Measurements from ENCODE around the gene CHIT1. TPM values are rescaled to one million over a fixed set of nuclear protein-coding genes. Genes with fewer than 3 reads are reported as not detected.

CHIT1 gene
- total and polyA plus RNA-seq, 2 of the 13 experiments (the other 11 are each of a cell fraction or from before 2014, with no cell fraction given): not detected

GRCh38 chr1:203210988-203211387, 18.5 kb downstream of the CHIT1 start (continued):
- no peak for TF ChIP-seq SSRP1 (CRISPR knock-in tag; IDR thresholded peaks at IDR 0.05)
- TF ChIP-seq ZNF567 (CRISPR knock-in tag; IDR thresholded peaks at IDR 0.05; ENCODE audit: borderline replicate concordance): no peak
- TF ChIP-seq RORA (CRISPR knock-in tag; IDR thresholded peaks at IDR 0.05): no peak
- no peak for TF ChIP-seq MEIS2 (CRISPR knock-in tag; IDR thresholded peaks at IDR 0.05)
- TF ChIP-seq, protein P1, sequence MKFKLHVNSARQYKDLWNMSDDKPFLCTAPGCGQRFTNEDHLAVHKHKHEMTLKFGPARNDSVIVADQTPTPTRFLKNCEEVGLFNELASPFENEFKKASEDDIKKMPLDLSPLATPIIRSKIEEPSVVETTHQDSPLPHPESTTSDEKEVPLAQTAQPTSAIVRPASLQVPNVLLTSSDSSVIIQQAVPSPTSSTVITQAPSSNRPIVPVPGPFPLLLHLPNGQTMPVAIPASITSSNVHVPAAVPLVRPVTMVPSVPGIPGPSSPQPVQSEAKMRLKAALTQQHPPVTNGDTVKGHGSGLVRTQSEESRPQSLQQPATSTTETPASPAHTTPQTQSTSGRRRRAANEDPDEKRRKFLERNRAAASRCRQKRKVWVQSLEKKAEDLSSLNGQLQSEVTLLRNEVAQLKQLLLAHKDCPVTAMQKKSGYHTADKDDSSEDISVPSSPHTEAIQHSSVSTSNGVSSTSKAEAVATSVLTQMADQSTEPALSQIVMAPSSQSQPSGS (CRISPR knock-in tag; IDR thresholded peaks at IDR 0.05): no peak
- TF ChIP-seq ARNTL (CRISPR knock-in tag; IDR thresholded peaks at IDR 0.05): no peak
- no peak for TF ChIP-seq ELF4 (CRISPR knock-in tag; IDR thresholded peaks at IDR 0.05; ENCODE audit: borderline replicate concordance)
- TF ChIP-seq TOE1 (CRISPR knock-in tag; IDR thresholded peaks at IDR 0.05): no peak
- TF ChIP-seq ARHGAP35 (CRISPR knock-in tag; IDR thresholded peaks at IDR 0.05; ENCODE audit: borderline replicate concordance): no peak
- TF ChIP-seq, protein P2, sequence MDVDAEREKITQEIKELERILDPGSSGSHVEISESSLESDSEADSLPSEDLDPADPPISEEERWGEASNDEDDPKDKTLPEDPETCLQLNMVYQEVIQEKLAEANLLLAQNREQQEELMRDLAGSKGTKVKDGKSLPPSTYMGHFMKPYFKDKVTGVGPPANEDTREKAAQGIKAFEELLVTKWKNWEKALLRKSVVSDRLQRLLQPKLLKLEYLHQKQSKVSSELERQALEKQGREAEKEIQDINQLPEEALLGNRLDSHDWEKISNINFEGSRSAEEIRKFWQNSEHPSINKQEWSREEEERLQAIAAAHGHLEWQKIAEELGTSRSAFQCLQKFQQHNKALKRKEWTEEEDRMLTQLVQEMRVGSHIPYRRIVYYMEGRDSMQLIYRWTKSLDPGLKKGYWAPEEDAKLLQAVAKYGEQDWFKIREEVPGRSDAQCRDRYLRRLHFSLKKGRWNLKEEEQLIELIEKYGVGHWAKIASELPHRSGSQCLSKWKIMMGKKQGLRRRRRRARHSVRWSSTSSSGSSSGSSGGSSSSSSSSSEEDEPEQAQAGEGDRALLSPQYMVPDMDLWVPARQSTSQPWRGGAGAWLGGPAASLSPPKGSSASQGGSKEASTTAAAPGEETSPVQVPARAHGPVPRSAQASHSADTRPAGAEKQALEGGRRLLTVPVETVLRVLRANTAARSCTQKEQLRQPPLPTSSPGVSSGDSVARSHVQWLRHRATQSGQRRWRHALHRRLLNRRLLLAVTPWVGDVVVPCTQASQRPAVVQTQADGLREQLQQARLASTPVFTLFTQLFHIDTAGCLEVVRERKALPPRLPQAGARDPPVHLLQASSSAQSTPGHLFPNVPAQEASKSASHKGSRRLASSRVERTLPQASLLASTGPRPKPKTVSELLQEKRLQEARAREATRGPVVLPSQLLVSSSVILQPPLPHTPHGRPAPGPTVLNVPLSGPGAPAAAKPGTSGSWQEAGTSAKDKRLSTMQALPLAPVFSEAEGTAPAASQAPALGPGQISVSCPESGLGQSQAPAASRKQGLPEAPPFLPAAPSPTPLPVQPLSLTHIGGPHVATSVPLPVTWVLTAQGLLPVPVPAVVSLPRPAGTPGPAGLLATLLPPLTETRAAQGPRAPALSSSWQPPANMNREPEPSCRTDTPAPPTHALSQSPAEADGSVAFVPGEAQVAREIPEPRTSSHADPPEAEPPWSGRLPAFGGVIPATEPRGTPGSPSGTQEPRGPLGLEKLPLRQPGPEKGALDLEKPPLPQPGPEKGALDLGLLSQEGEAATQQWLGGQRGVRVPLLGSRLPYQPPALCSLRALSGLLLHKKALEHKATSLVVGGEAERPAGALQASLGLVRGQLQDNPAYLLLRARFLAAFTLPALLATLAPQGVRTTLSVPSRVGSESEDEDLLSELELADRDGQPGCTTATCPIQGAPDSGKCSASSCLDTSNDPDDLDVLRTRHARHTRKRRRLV (CRISPR knock-in tag; IDR thresholded peaks at IDR 0.05): no peak
- no peak for TF ChIP-seq ZNF34 (CRISPR knock-in tag; IDR thresholded peaks at IDR 0.05; ENCODE audit: borderline replicate concordance)
- no peak for TF ChIP-seq ZZZ3 (CRISPR knock-in tag; IDR thresholded peaks at IDR 0.05; ENCODE audit: borderline replicate concordance)
- TF ChIP-seq ZNF547 (CRISPR knock-in tag; IDR thresholded peaks at IDR 0.05): no peak
- peak; percentile 63; the same call in 1 of the 2 replicates for TF ChIP-seq NCOA2 (CRISPR knock-in tag; IDR thresholded peaks at IDR 0.05)
- no peak for TF ChIP-seq JARID2 (CRISPR knock-in tag; IDR thresholded peaks at IDR 0.05; ENCODE audit: insufficient replicate concordance)
- no peak for TF ChIP-seq YEATS2 (CRISPR knock-in tag; IDR thresholded peaks at IDR 0.05; ENCODE audit: borderline replicate concordance)
- TF ChIP-seq, protein P3, sequence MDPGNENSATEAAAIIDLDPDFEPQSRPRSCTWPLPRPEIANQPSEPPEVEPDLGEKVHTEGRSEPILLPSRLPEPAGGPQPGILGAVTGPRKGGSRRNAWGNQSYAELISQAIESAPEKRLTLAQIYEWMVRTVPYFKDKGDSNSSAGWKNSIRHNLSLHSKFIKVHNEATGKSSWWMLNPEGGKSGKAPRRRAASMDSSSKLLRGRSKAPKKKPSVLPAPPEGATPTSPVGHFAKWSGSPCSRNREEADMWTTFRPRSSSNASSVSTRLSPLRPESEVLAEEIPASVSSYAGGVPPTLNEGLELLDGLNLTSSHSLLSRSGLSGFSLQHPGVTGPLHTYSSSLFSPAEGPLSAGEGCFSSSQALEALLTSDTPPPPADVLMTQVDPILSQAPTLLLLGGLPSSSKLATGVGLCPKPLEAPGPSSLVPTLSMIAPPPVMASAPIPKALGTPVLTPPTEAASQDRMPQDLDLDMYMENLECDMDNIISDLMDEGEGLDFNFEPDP (CRISPR knock-in tag; conservative IDR thresholded peaks at IDR 0.05): no peak
- TF ChIP-seq HMG20B (CRISPR knock-in tag; conservative IDR thresholded peaks at IDR 0.05): peak; percentile 57; the same call in 1 of the 2 replicates
- TF ChIP-seq, protein P4, sequence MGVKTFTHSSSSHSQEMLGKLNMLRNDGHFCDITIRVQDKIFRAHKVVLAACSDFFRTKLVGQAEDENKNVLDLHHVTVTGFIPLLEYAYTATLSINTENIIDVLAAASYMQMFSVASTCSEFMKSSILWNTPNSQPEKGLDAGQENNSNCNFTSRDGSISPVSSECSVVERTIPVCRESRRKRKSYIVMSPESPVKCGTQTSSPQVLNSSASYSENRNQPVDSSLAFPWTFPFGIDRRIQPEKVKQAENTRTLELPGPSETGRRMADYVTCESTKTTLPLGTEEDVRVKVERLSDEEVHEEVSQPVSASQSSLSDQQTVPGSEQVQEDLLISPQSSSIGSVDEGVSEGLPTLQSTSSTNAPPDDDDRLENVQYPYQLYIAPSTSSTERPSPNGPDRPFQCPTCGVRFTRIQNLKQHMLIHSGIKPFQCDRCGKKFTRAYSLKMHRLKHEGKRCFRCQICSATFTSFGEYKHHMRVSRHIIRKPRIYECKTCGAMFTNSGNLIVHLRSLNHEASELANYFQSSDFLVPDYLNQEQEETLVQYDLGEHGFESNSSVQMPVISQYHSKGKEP (CRISPR knock-in tag; IDR thresholded peaks at IDR 0.05): no peak
- no peak for TF ChIP-seq KAT7 (CRISPR knock-in tag; IDR thresholded peaks at IDR 0.05; ENCODE audit: borderline replicate concordance)
- no peak for TF ChIP-seq POLR2AphosphoS5 (IDR thresholded peaks at IDR 0.05; ENCODE audit: low read depth, low read length)
- TF ChIP-seq AGO1 (IDR thresholded peaks at IDR 0.05; ENCODE audit: low read depth, low read length, poor library complexity, severe bottlenecking): no peak
- TF ChIP-seq ZNF569 (CRISPR knock-in tag; IDR thresholded peaks at IDR 0.05; ENCODE audit: borderline replicate concordance): no peak

Data from HepG2 (cell line).